Measurements from ENCODE around the gene DNAI2. TPM values are rescaled to one million over a fixed set of nuclear protein-coding genes. Genes with fewer than 3 reads are reported as not detected.

DNAI2 gene
- polyA plus RNA-seq, 1 of the 3 experiments (the other 2 are of a cell fraction), result not detected

DNA sequence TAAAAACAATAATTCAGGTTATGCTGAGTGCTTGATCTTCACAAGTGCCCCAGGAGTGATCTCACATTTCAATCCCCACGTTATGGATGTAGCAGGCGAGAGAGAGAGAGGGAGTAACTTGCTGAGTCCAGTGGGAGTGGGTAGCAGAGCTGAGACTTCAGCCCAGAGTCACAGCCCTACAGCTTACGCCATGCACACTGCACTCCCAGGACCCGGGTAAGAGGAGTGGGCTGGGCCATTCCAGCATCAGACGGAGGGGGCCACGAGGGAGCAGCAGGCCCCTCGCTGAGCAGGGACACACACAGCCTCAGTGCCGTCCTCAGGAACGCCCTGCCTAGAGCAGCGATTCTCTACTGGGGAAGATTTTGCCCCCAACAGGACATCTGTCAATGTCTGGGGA is 42.2 kb downstream of the DNAI2 start:
- ChIA-PET POLR2A (no interaction called here), CTCF (interaction anchor here (1.3 to 3.0 kb wide), 4 partner anchors 13 to 141 kb away, joined by 3 to 11 read pairs (median 6); partner anchors contain the start of gene GPR142)
- Histone ChIP-seq H3K36me3 (replicated peaks in 1 of 2; ENCODE audit: control insufficient read depth in 1 of 2, insufficient read depth in 2 of 2, low read length in 1 of 2) (no peaks in the 10 kb centered on the region), H3K27ac (ENCODE audit: low read depth in 2 of 2, low read length in 1 of 2) (no peak overlapping the region), H3K4me1 (ENCODE audit: control insufficient read depth in 1 of 2, insufficient read depth in 2 of 2, low read depth in 1 of 2, low read length in 1 of 2) (no peaks in the 10 kb centered on the region), H4K20me1 (ENCODE audit: insufficient read depth) (no peaks in the 10 kb centered on the region), H3K9me2 (no peaks in the 10 kb centered on the region), H3K4me3 (ENCODE audit: low read depth in 2 of 2, low read length in 1 of 2) (no peak overlapping the region), H3K79me2 (ENCODE audit: insufficient read depth) (no peaks in the 10 kb centered on the region), H3F3A (replicated peaks; ENCODE audit: insufficient read depth) (no peaks in the 10 kb centered on the region), H3K27me3 (ENCODE audit: insufficient read depth) (no peaks in the 10 kb centered on the region), H3K4me2 (no peak overlapping the region), H3K9me3 (no peaks in the 10 kb centered on the region; the same call in 1 of the 2 replicates), H3K9ac (no peak overlapping the region), H2AFZ (ENCODE audit: low read depth) (no peak overlapping the region)
- WGBS (ENCODE audit: low lambda C conversion rate), result 32% methylated on average over 9 of the region's 10 CpGs
- DNase-seq, result no peak
- no peak for TF ChIP-seq SIN3A (IDR thresholded peaks at IDR 0.05; ENCODE audit: borderline replicate concordance, low read depth, low read length)
- TF ChIP-seq SMC3 (IDR thresholded peaks at IDR 0.05; ENCODE audit: low read depth, low read length), result no peak
- TF ChIP-seq EP300 (IDR thresholded peaks at IDR 0.05; ENCODE audit: borderline replicate concordance in 1 of 2, low read depth in 1 of 2, low read length in 1 of 2), result no peak
- TF ChIP-seq YY1 (IDR thresholded peaks at IDR 0.05; ENCODE audit: low read depth), result no peak
- TF ChIP-seq GABPA (IDR thresholded peaks at IDR 0.05; ENCODE audit: low read depth), result no peak

DNA sequence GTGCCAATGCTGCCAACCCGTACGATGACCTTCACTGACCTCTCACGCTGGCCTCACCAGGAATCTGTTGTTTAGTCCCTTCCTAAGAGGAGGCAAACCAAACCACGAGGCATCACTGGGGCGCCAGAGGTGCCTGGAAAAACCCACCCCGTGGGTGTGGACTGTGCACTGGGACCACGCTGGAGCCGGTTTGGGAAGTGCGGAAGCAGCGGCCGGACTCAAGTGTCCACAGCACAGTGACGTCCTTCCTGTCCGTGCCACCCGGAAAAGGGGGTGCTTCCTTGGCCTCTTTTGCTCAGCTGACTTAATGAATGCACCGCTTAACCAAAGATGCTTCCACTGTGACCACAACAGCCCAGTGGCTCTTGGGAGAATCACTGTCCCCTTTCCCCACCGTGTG is 43.0 kb downstream of the DNAI2 start:
- Histone ChIP-seq H3K9me3 (no peaks in the 10 kb centered on the region; the same call in 1 of the 2 replicates), H3K27me3 (ENCODE audit: insufficient read depth) (no peaks in the 10 kb centered on the region), H4K20me1 (ENCODE audit: insufficient read depth) (no peaks in the 10 kb centered on the region), H3K9me2 (no peaks in the 10 kb centered on the region), H3K27ac (ENCODE audit: low read depth in 2 of 2, low read length in 1 of 2) (no peak overlapping the region), H3F3A (replicated peaks; ENCODE audit: insufficient read depth) (no peaks in the 10 kb centered on the region), H3K9ac (no peak overlapping the region), H3K4me3 (ENCODE audit: low read depth in 2 of 2, low read length in 1 of 2) (no peak overlapping the region), H2AFZ (ENCODE audit: low read depth) (no peak overlapping the region), H3K79me2 (ENCODE audit: insufficient read depth) (no peaks in the 10 kb centered on the region), H3K36me3 (replicated peaks in 1 of 2; ENCODE audit: control insufficient read depth in 1 of 2, insufficient read depth in 2 of 2, low read length in 1 of 2) (no peaks in the 10 kb centered on the region), H3K4me1 (ENCODE audit: control insufficient read depth in 1 of 2, insufficient read depth in 2 of 2, low read depth in 1 of 2, low read length in 1 of 2) (no peaks in the 10 kb centered on the region), H3K4me2 (no peak overlapping the region)
- ChIA-PET POLR2A (no interaction called here), CTCF (interaction anchor here (1.5 to 3.0 kb wide), 4 partner anchors 14 to 140 kb away, joined by 3 to 11 read pairs (median 8); partner anchors contain the start of gene GPR142)
- 37% methylated on average over 16 of the region's 16 CpGs for WGBS (ENCODE audit: low lambda C conversion rate)
- TF ChIP-seq, protein P1, sequence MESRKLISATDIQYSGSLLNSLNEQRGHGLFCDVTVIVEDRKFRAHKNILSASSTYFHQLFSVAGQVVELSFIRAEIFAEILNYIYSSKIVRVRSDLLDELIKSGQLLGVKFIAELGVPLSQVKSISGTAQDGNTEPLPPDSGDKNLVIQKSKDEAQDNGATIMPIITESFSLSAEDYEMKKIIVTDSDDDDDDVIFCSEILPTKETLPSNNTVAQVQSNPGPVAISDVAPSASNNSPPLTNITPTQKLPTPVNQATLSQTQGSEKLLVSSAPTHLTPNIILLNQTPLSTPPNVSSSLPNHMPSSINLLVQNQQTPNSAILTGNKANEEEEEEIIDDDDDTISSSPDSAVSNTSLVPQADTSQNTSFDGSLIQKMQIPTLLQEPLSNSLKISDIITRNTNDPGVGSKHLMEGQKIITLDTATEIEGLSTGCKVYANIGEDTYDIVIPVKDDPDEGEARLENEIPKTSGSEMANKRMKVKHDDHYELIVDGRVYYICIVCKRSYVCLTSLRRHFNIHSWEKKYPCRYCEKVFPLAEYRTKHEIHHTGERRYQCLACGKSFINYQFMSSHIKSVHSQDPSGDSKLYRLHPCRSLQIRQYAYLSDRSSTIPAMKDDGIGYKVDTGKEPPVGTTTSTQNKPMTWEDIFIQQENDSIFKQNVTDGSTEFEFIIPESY (IDR thresholded peaks at IDR 0.05; ENCODE audit: borderline replicate concordance, low read depth), result no peak
- TF ChIP-seq MEF2A (IDR thresholded peaks at IDR 0.05; ENCODE audit: borderline replicate concordance, low read depth) (no peak), MXI1 (IDR thresholded peaks at IDR 0.05; ENCODE audit: low read depth, low read length) (no peak), FOSL2 (IDR thresholded peaks at IDR 0.05; ENCODE audit: borderline replicate concordance, low read depth) (no peak), FOXJ3 (CRISPR knock-in tag; IDR thresholded peaks at IDR 0.05) (no peak), NFIC (IDR thresholded peaks at IDR 0.05; ENCODE audit: borderline replicate concordance) (no peak), JUND (IDR thresholded peaks at IDR 0.05) (no peak), SMC3 (IDR thresholded peaks at IDR 0.05; ENCODE audit: low read depth, low read length) (no peak), GATA2 (CRISPR knock-in tag; IDR thresholded peaks at IDR 0.05) (no peak)
- TF ChIP-seq, protein P2, sequence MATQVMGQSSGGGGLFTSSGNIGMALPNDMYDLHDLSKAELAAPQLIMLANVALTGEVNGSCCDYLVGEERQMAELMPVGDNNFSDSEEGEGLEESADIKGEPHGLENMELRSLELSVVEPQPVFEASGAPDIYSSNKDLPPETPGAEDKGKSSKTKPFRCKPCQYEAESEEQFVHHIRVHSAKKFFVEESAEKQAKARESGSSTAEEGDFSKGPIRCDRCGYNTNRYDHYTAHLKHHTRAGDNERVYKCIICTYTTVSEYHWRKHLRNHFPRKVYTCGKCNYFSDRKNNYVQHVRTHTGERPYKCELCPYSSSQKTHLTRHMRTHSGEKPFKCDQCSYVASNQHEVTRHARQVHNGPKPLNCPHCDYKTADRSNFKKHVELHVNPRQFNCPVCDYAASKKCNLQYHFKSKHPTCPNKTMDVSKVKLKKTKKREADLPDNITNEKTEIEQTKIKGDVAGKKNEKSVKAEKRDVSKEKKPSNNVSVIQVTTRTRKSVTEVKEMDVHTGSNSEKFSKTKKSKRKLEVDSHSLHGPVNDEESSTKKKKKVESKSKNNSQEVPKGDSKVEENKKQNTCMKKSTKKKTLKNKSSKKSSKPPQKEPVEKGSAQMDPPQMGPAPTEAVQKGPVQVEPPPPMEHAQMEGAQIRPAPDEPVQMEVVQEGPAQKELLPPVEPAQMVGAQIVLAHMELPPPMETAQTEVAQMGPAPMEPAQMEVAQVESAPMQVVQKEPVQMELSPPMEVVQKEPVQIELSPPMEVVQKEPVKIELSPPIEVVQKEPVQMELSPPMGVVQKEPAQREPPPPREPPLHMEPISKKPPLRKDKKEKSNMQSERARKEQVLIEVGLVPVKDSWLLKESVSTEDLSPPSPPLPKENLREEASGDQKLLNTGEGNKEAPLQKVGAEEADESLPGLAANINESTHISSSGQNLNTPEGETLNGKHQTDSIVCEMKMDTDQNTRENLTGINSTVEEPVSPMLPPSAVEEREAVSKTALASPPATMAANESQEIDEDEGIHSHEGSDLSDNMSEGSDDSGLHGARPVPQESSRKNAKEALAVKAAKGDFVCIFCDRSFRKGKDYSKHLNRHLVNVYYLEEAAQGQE (IDR thresholded peaks at IDR 0.05; ENCODE audit: low read depth, low read length), result no peak
- TF ChIP-seq, protein P3, sequence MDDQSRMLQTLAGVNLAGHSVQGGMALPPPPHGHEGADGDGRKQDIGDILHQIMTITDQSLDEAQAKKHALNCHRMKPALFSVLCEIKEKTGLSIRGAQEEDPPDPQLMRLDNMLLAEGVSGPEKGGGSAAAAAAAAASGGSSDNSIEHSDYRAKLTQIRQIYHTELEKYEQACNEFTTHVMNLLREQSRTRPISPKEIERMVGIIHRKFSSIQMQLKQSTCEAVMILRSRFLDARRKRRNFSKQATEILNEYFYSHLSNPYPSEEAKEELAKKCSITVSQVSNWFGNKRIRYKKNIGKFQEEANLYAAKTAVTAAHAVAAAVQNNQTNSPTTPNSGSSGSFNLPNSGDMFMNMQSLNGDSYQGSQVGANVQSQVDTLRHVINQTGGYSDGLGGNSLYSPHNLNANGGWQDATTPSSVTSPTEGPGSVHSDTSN (IDR thresholded peaks at IDR 0.05), result no peak
- no peak for DNase-seq

All from SK-N-SH (cell line).